ENCODE measurements around the gene SAMD9L.
"Not testable (repeated sequence)": the region's sequence is repeated elsewhere in the genome, so short reads cannot be mapped to it uniquely, and the experiment has no call there.

SAMD9L gene

DNA sequence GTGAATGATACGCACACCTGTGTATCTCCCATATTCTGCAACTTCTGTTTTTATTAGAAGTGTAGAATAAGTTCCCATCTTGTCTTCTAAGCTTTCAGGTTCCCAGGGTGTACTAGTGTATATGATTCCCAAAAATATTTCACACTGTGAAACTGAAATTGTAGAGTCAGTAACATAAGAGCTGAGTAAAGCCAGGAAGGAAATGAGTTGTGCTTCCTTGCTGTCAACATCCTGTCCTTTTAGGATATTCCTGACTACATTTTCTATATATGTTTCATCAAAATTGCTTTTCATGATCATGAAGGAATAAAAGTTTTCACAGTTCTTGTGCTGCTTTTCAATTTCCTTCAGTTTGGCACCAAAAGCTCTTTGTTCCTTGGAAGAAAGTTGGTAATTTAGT, 15.2 kb downstream of the SAMD9L start:
- Histone ChIP-seq H3K27ac (ENCODE audit: extremely low read depth, low read depth, low read length) (no peak overlapping the region), H3K9me3 (ENCODE audit: control insufficient read depth, insufficient read depth, low read depth, low read length) (no peaks in the 10 kb centered on the region), H3K4me3 (ENCODE audit: low read depth, low read length) (no peak overlapping the region), H3K4me1 (ENCODE audit: control insufficient read depth, insufficient read depth, low read length) (no peaks in the 10 kb centered on the region), H3K36me3 (ENCODE audit: control insufficient read depth in 2 of 2, insufficient read depth in 1 of 2, low read length in 2 of 2) (no peaks in the 10 kb centered on the region)
- TF ChIP-seq HOXC10 (CRISPR knock-in tag; IDR thresholded peaks at IDR 0.05) = no peak
- TF ChIP-seq, protein P1, sequence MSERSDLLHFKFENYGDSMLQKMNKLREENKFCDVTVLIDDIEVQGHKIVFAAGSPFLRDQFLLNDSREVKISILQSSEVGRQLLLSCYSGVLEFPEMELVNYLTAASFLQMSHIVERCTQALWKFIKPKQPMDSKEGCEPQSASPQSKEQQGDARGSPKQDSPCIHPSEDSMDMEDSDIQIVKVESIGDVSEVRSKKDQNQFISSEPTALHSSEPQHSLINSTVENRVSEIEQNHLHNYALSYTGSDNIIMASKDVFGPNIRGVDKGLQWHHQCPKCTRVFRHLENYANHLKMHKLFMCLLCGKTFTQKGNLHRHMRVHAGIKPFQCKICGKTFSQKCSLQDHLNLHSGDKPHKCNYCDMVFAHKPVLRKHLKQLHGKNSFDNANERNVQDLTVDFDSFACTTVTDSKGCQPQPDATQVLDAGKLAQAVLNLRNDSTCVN (tag by site-specific recombination; optimal IDR thresholded peaks at IDR 0.05) = no peak
- TF ChIP-seq ZNF677 (tag by site-specific recombination; IDR thresholded peaks at IDR 0.05) = no peak
- TF ChIP-seq, protein P2, sequence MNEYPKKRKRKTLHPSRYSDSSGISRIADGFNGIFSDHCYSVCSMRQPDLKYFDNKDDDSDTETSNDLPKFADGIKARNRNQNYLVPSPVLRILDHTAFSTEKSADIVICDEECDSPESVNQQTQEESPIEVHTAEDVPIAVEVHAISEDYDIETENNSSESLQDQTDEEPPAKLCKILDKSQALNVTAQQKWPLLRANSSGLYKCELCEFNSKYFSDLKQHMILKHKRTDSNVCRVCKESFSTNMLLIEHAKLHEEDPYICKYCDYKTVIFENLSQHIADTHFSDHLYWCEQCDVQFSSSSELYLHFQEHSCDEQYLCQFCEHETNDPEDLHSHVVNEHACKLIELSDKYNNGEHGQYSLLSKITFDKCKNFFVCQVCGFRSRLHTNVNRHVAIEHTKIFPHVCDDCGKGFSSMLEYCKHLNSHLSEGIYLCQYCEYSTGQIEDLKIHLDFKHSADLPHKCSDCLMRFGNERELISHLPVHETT (tag by site-specific recombination; IDR thresholded peaks at IDR 0.05) = no peak
- ChIA-PET POLR2A (no interaction called here), CTCF (interaction anchor here (0.7 kb wide), 1 partner anchor 899 kb away, joined by 3 read pairs; no protein-coding TSS in a partner anchor)

DNA sequence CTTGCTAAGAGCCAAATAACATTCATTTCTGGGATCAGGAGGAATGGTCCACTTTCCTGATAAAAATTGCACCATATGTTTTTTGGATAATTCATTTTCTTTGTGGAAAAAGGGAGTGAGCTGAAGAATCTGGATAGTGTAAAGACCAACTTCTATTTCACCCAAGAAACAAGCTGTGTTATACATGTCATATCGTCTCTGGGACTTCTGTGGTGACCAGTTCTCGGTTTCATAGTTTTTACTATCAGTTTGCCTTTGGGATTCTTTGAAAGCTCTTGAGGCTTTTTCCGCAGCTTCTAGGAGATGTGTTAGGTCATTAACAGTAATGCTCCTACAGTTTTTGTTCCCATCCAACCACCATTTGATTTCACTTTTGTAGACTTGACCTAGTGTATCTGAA, 16.0 kb downstream of the SAMD9L start:
- TF ChIP-seq ZNF530 (tag by site-specific recombination; IDR thresholded peaks at IDR 0.05; ENCODE audit: low read depth) = no peak
- TF ChIP-seq, protein P3, sequence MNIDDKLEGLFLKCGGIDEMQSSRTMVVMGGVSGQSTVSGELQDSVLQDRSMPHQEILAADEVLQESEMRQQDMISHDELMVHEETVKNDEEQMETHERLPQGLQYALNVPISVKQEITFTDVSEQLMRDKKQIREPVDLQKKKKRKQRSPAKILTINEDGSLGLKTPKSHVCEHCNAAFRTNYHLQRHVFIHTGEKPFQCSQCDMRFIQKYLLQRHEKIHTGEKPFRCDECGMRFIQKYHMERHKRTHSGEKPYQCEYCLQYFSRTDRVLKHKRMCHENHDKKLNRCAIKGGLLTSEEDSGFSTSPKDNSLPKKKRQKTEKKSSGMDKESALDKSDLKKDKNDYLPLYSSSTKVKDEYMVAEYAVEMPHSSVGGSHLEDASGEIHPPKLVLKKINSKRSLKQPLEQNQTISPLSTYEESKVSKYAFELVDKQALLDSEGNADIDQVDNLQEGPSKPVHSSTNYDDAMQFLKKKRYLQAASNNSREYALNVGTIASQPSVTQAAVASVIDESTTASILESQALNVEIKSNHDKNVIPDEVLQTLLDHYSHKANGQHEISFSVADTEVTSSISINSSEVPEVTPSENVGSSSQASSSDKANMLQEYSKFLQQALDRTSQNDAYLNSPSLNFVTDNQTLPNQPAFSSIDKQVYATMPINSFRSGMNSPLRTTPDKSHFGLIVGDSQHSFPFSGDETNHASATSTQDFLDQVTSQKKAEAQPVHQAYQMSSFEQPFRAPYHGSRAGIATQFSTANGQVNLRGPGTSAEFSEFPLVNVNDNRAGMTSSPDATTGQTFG (tag by site-specific recombination; IDR thresholded peaks at IDR 0.05; ENCODE audit: borderline replicate concordance) = no peak
- TF ChIP-seq, protein P4, sequence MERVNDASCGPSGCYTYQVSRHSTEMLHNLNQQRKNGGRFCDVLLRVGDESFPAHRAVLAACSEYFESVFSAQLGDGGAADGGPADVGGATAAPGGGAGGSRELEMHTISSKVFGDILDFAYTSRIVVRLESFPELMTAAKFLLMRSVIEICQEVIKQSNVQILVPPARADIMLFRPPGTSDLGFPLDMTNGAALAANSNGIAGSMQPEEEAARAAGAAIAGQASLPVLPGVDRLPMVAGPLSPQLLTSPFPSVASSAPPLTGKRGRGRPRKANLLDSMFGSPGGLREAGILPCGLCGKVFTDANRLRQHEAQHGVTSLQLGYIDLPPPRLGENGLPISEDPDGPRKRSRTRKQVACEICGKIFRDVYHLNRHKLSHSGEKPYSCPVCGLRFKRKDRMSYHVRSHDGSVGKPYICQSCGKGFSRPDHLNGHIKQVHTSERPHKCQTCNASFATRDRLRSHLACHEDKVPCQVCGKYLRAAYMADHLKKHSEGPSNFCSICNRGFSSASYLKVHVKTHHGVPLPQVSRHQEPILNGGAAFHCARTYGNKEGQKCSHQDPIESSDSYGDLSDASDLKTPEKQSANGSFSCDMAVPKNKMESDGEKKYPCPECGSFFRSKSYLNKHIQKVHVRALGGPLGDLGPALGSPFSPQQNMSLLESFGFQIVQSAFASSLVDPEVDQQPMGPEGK (tag by site-specific recombination; IDR thresholded peaks at IDR 0.05) = no peak
- POLR2A ChIA-PET = no interaction called here
- CTCF ChIA-PET = interaction anchor here (0.7 kb wide), 1 partner anchor 900 kb away, joined by 3 read pairs; no protein-coding TSS in a partner anchor

DNA sequence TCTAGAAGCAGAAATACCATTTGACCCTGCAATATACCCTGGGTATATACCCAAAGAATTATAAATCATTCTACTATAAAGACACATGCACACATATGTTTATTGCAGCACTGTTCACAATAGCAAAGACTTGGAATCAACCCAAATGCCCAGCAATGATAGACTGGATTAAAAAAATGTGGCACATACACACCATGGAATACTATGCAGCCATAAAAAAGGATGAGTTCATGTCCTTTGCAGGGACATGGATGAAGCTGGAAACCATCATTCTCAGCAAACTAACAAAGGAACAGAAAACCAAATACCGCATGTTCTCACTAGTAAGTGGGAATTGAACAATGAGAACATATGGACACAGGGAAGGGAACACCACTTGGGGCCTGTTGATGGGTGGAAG, 21.2 kb downstream of the SAMD9L start:
- POLR2A ChIA-PET; H3K27ac ChIP-seq (ENCODE audit: extremely low read depth, low read depth, low read length); H3K36me3 ChIP-seq (ENCODE audit: control insufficient read depth in 2 of 2, insufficient read depth in 1 of 2, low read length in 2 of 2); H3K9me3 ChIP-seq (ENCODE audit: control insufficient read depth, insufficient read depth, low read depth, low read length); H3K4me1 ChIP-seq (ENCODE audit: control insufficient read depth, insufficient read depth, low read length); CTCF ChIA-PET; H3K4me3 ChIP-seq (ENCODE audit: low read depth, low read length): not testable (repeated sequence)
- peak; percentile 71 for TF ChIP-seq ZNF146 (tag by site-specific recombination; IDR thresholded peaks at IDR 0.05)

More for the DNA sequence above, 16.0 kb downstream of the SAMD9L start:
- Histone ChIP-seq H3K27ac (ENCODE audit: extremely low read depth, low read depth, low read length) (no peak overlapping the region), H3K4me3 (ENCODE audit: low read depth, low read length) (no peak overlapping the region), H3K36me3 (ENCODE audit: control insufficient read depth in 2 of 2, insufficient read depth in 1 of 2, low read length in 2 of 2) (no peaks in the 10 kb centered on the region), H3K9me3 (ENCODE audit: control insufficient read depth, insufficient read depth, low read depth, low read length) (no peaks in the 10 kb centered on the region), H3K4me1 (ENCODE audit: control insufficient read depth, insufficient read depth, low read length) (no peaks in the 10 kb centered on the region)

DNA sequence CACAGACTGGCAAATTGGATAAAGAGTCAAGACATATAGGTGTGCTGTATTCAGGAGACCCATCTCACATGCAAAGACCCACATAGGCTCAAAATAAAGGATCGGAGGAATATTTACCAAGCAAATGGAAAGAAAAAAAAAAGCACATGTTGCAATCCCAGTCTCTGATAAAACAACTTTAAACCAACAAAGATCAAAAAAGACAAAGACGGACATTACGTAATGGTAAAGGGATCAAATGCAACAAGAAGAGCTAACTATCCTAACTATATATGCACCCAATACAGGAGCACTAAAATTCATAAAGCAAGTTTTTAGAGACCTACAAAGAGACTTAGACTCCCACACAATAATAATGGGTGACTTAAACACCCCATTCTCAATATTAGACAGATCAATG, 24.7 kb downstream of the SAMD9L start:
- POLR2A ChIA-PET; CTCF ChIA-PET; H3K4me3 ChIP-seq (ENCODE audit: low read depth, low read length); H3K9me3 ChIP-seq (ENCODE audit: control insufficient read depth, insufficient read depth, low read depth, low read length); H3K27ac ChIP-seq (ENCODE audit: extremely low read depth, low read depth, low read length); H3K36me3 ChIP-seq (ENCODE audit: control insufficient read depth in 2 of 2, insufficient read depth in 1 of 2, low read length in 2 of 2); H3K4me1 ChIP-seq (ENCODE audit: control insufficient read depth, insufficient read depth, low read length): not testable (repeated sequence)
